ENCODE measurements around the gene CIAO2A.

Gene CIAO2A

GRCh38 chr15:64030123-64030522, 63.5 kb downstream of the CIAO2A start:
- no peaks in the 10 kb centered on the region for H3K79me2 ChIP-seq (ENCODE audit: insufficient read depth, low read length)
- H3K9me3 ChIP-seq (ENCODE audit: insufficient read depth, low read depth, low read length): no peaks in the 10 kb centered on the region
- H3K36me3 ChIP-seq (ENCODE audit: insufficient read depth, low read length): no peaks in the 10 kb centered on the region
- H3K27me3 ChIP-seq (ENCODE audit: insufficient read depth, low read length, poor library complexity, severe bottlenecking): no peaks in the 10 kb centered on the region
- no peak overlapping the region for H2AFZ ChIP-seq (ENCODE audit: low read length)
- H3K9me2 ChIP-seq (replicated peaks; ENCODE audit: low read depth, low read length): no peaks in the 10 kb centered on the region
- no peaks in the 10 kb centered on the region for H4K20me1 ChIP-seq (ENCODE audit: insufficient read depth, low read length, poor library complexity, severe bottlenecking)
- no peak overlapping the region for H3K4me3 ChIP-seq (ENCODE audit: low read length, poor library complexity, severe bottlenecking)
- H3K4me2 ChIP-seq (ENCODE audit: low read depth, low read length, poor library complexity, severe bottlenecking): no peak overlapping the region
- H3F3A ChIP-seq (ENCODE audit: low read depth): no peaks in the 10 kb centered on the region
- no peak for TF ChIP-seq EZH2phosphoT487 (IDR thresholded peaks at IDR 0.05; ENCODE audit: borderline replicate concordance)
- no peak for TF ChIP-seq CTCF (conservative IDR thresholded peaks at IDR 0.05; ENCODE audit: low read length)
- no peaks in the 10 kb centered on the region for H3K4me1 ChIP-seq (ENCODE audit: insufficient read depth, low read length, poor library complexity, severe bottlenecking)
- H3K9ac ChIP-seq (ENCODE audit: low read depth, low read length, poor library complexity, severe bottlenecking): no peak overlapping the region

GRCh38 chr15:64029633-64030032, 64.0 kb downstream of the CIAO2A start:
- Histone ChIP-seq H4K20me1 (ENCODE audit: insufficient read depth, low read length, poor library complexity, severe bottlenecking) (no peaks in the 10 kb centered on the region), H3K36me3 (ENCODE audit: insufficient read depth, low read length) (no peaks in the 10 kb centered on the region), H3K9ac (ENCODE audit: low read depth, low read length, poor library complexity, severe bottlenecking) (no peak overlapping the region), H3K9me3 (ENCODE audit: insufficient read depth, low read depth, low read length) (no peaks in the 10 kb centered on the region), H3K9me2 (replicated peaks; ENCODE audit: low read depth, low read length) (no peaks in the 10 kb centered on the region), H3F3A (ENCODE audit: low read depth) (no peaks in the 10 kb centered on the region), H2AFZ (ENCODE audit: low read length) (no peak overlapping the region), H3K79me2 (ENCODE audit: insufficient read depth, low read length) (no peaks in the 10 kb centered on the region), H3K4me3 (ENCODE audit: low read length, poor library complexity, severe bottlenecking) (no peak overlapping the region), H3K4me2 (ENCODE audit: low read depth, low read length, poor library complexity, severe bottlenecking) (no peak overlapping the region), H3K4me1 (ENCODE audit: insufficient read depth, low read length, poor library complexity, severe bottlenecking) (no peaks in the 10 kb centered on the region), H3K27me3 (ENCODE audit: insufficient read depth, low read length, poor library complexity, severe bottlenecking) (no peaks in the 10 kb centered on the region)
- TF ChIP-seq EZH2phosphoT487 (IDR thresholded peaks at IDR 0.05; ENCODE audit: borderline replicate concordance): no peak
- TF ChIP-seq CTCF (conservative IDR thresholded peaks at IDR 0.05; ENCODE audit: low read length): no peak

GRCh38 chr15:64029110-64029509, 64.5 kb downstream of the CIAO2A start:
- TF ChIP-seq EZH2phosphoT487 (IDR thresholded peaks at IDR 0.05; ENCODE audit: borderline replicate concordance) (no peak), CTCF (conservative IDR thresholded peaks at IDR 0.05; ENCODE audit: low read length) (no peak)

More at GRCh38 chr15:64029110-64029509, 64.5 kb downstream of the CIAO2A start:
- Histone ChIP-seq H3K4me1 (ENCODE audit: insufficient read depth, low read length, poor library complexity, severe bottlenecking) (no peaks in the 10 kb centered on the region), H3K4me2 (ENCODE audit: low read depth, low read length, poor library complexity, severe bottlenecking) (no peak overlapping the region), H3K27me3 (ENCODE audit: insufficient read depth, low read length, poor library complexity, severe bottlenecking) (no peaks in the 10 kb centered on the region), H3K36me3 (ENCODE audit: insufficient read depth, low read length) (no peaks in the 10 kb centered on the region), H3K9me3 (ENCODE audit: insufficient read depth, low read depth, low read length) (no peaks in the 10 kb centered on the region), H3K4me3 (ENCODE audit: low read length, poor library complexity, severe bottlenecking) (no peak overlapping the region), H3K9me2 (replicated peaks; ENCODE audit: low read depth, low read length) (no peaks in the 10 kb centered on the region), H4K20me1 (ENCODE audit: insufficient read depth, low read length, poor library complexity, severe bottlenecking) (no peaks in the 10 kb centered on the region), H3K9ac (ENCODE audit: low read depth, low read length, poor library complexity, severe bottlenecking) (no peak overlapping the region), H3K79me2 (ENCODE audit: insufficient read depth, low read length) (no peaks in the 10 kb centered on the region), H3F3A (ENCODE audit: low read depth) (no peaks in the 10 kb centered on the region), H2AFZ (ENCODE audit: low read length) (no peak overlapping the region)
